GM18519 (cell line): ENCODE results near the gene EPB42.
"Not testable (repeated sequence)": the region's sequence is repeated elsewhere in the genome, so short reads cannot be mapped to it uniquely, and the experiment has no call there.

Experiments used
- ATAC-seq: cut with Tn5 transposase; IDR thresholded peaks from one replicate; pipeline ENCODE4 v1.9.1; 2021; ENCODE audit warnings: mild to moderate bottlenecking, moderate library complexity; ENCODE audit not compliant: unreplicated experiment, low FRiP score

Gene EPB42

DNA sequence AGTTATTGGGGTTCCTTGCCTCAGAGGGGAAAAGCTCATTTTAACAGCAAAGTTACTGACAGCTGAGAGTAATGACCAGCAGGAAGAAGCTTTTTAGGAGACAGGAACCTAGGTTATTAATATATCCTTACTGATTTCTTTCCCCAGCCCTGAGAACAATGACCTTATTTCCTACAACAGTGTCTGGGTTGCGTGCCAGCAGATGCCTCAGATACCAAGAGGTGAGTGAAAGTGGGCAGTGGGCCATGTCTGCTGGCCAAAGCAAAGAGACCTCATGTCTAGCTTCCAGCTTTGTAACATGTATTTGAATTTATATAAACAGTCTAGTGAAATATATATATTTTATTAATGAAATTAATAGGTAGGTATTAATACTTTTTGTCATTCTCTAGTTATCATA is 30.6 kb downstream of the EPB42 start:
- ATAC-seq: no peak

DNA sequence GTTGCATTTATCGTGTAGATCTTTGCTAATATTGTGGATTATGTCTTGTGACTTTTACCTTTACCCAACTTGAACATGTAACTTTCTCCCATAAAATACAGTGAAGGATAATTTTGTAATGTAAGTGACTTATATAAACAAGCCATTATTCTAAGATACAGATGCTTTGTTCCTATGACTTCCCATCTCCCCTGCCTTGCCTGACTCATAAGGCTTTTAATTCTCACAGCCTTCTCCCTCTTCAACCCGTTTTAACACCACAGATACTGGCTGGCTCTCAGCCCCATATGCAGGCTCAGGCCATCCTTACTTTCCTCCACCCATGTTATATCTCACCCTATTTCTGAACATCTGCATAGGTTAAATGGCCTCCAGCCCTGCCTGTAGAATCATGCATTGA is 31.5 kb downstream of the EPB42 start:
- no peak for ATAC-seq

DNA sequence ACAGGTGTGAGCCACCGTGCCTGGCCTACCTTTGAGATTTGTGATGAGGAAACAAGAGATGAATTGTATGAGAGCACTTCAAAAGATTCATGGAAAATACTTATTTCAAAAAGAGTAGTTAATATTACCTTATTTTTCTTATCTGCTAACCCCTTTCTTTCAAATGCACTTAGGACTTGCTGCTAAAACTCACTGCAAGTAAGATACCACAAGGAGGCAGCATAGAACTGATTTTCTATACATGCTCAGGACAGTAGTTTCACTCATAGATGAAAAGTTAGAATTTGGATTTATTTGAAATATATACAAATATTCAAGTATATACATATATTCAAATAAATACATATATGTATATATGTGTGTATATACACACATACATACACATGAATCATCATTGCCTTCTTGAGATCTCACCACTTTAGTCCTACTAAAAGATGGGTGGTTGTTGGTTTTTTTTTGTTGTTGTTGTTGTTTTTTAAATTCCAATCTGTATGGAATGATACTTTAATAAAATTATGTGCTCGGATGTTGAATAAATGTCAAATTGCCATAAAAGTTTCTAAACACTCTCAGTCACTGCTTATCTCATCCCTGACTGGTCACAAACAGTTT is 33.2 kb downstream of the EPB42 start:
- ATAC-seq: no peak

GRCh38 chr15:43186003-43186353 is 34.8 kb downstream of the EPB42 start:
- ATAC-seq: no peak

GRCh38 chr15:43185157-43186002 is 35.4 kb downstream of the EPB42 start, which contains the start of gene CCNDBP1:
CCNDBP1 (plus strand) TSS chr15:43185403; CDS start chr15:43185499, 96 bp downstream.
- peak; percentile 73 for ATAC-seq

- no peak for ATAC-seq
Measured at GRCh38 chr15:43184407-43185124, 36.3 kb downstream of the EPB42 start.

GRCh38 chr15:43183270-43183669 is 37.5 kb downstream of the EPB42 start:
- ATAC-seq: no peak

GRCh38 chr15:43177147-43177546 is 43.7 kb downstream of the EPB42 start:
- not testable (repeated sequence) for ATAC-seq

- not testable (repeated sequence) for ATAC-seq
Measured at GRCh38 chr15:43175656-43176309, 45.0 kb downstream of the EPB42 start.

GRCh38 chr15:43169888-43170287 is 50.9 kb downstream of the EPB42 start:
- no peak for ATAC-seq

- no peak for ATAC-seq
Measured at GRCh38 chr15:43168192-43169107, 52.4 kb downstream of the EPB42 start.

DNA sequence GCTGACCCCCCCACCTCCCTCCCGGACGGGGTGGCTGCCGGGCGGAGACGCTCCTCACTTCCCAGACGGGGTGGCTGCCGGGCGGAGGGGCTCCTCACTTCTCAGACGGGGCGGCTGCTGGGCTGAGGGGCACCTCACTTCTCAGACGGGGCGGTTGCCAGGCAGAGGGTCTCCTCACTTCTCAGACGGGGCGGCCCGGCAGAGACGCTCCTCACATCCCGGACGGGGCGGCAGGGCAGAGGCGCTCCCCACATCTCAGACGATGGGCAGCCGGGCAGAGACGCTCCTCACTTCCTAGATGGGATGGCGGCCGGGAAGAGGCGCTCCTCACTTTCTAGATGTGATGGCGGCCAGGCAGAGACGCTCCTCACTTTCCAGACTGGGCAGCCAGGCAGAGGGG is 53.6 kb downstream of the EPB42 start:
- ATAC-seq: not testable (repeated sequence)

GRCh38 chr15:43165801-43166325 is 55.0 kb downstream of the EPB42 start:
- ATAC-seq: no peak

- ATAC-seq: no peak
Measured at GRCh38 chr15:43153269-43153668, 67.5 kb downstream of the EPB42 start.

DNA sequence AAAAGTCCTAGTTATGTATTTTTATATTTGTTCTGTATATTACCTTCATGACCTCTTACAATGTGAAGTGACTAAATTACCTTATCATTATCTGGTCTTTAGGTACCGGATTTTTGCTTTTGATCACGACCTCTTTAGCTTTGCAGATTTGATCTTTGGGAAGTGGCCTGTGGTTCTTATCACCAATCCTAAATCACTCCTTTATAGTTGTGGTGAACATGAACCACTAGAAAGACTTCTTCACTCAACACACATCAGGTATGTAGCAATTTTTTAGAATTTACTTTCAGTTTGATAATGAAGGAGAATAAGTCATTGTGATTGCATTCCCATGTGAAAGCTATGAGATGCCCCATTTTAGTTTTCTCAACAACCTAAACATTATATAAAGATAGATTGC is 69.1 kb downstream of the EPB42 start:
- no peak for ATAC-seq

- ATAC-seq: no peak
Measured at GRCh38 chr15:43150191-43150929, 70.5 kb downstream of the EPB42 start.
